Measurements from ENCODE around the gene CCDC15. TPM values are rescaled to one million over a fixed set of nuclear protein-coding genes. Genes with fewer than 3 reads are reported as not detected.
A peak's percentile ranks its signal among the peaks of the same experiment; 100 is the strongest.
"Not testable (repeated sequence)": the region's sequence is repeated elsewhere in the genome, so short reads cannot be mapped to it uniquely, and the experiment has no call there.

The CCDC15 gene
- total RNA-seq, 1 experiment from 2014 or later, result 4.0 TPM

- H3K4me3 ChIP-seq (ENCODE audit: low read depth, low read length), result no peak overlapping the region
- ChIA-PET CTCF (interaction anchor here (0.6 to 4.3 kb wide), 2 partner anchors 36 to 53 kb away, joined by 3 to 117 read pairs; no protein-coding TSS in a partner anchor), POLR2A (no interaction called here)
- intact Hi-C loops (cut with micrococcal nuclease; ENCODE audit: unreplicated experiment), result no loop called here
- H3K9me3 ChIP-seq, result no peaks in the 10 kb centered on the region
- TF ChIP-seq CTCF (IDR thresholded peaks at IDR 0.05; ENCODE audit: insufficient read depth in 1 of 2, low read depth in 1 of 2, low read length in 1 of 2, severe bottlenecking in 1 of 2, unreplicated experiment in 1 of 2), result no peak
- H3K27ac Mint-ChIP-seq (ENCODE audit: unreplicated experiment), result no peak overlapping the region
- peaks cover 11% of the 10 kb centered on the region for H3K4me1 Mint-ChIP-seq (ENCODE audit: low read depth, unreplicated experiment)
- no peaks in the 10 kb centered on the region for H3K27me3 Mint-ChIP-seq (ENCODE audit: insufficient read depth, unreplicated experiment)
- DNase-seq, result no peak
- no peak overlapping the region for H3K4me3 Mint-ChIP-seq (ENCODE audit: unreplicated experiment)
- H3K27me3 ChIP-seq (replicated peaks; ENCODE audit: control insufficient read depth, insufficient read depth, low read length), result no peaks in the 10 kb centered on the region
- H3K36me3 ChIP-seq (ENCODE audit: control insufficient read depth, insufficient read depth, low read length), result no peaks in the 10 kb centered on the region; the same call in 1 of the 2 replicates
- H3K9me3 Mint-ChIP-seq (ENCODE audit: unreplicated experiment), result no peaks in the 10 kb centered on the region
- peaks cover 12% of the 10 kb centered on the region for H3K4me1 ChIP-seq
- H3K36me3 Mint-ChIP-seq (ENCODE audit: insufficient read depth, unreplicated experiment), result no peaks in the 10 kb centered on the region
- BruUV-seq (replicated peaks), result no TSS peak
These were observed 134.8 kb downstream of the CCDC15 start for GRCh38 chr11:125088576-125089455.

- H3K4me3 ChIP-seq (ENCODE audit: low read depth, low read length); intact Hi-C loops (cut with micrococcal nuclease; ENCODE audit: unreplicated experiment); H3K27ac Mint-ChIP-seq (ENCODE audit: unreplicated experiment); H3K4me3 Mint-ChIP-seq (ENCODE audit: unreplicated experiment); H3K9me3 ChIP-seq; H3K36me3 Mint-ChIP-seq (ENCODE audit: insufficient read depth, unreplicated experiment); H3K27me3 Mint-ChIP-seq (ENCODE audit: insufficient read depth, unreplicated experiment); H3K27me3 ChIP-seq (replicated peaks; ENCODE audit: control insufficient read depth, insufficient read depth, low read length); POLR2A ChIA-PET; DNase-seq; BruUV-seq (replicated peaks); H3K9me3 Mint-ChIP-seq (ENCODE audit: unreplicated experiment); H3K36me3 ChIP-seq (ENCODE audit: control insufficient read depth, insufficient read depth, low read length): not testable (repeated sequence)
- CTCF ChIA-PET, result interaction anchor here (2.2 to 4.3 kb wide), 3 partner anchors 15 to 257 kb away, joined by 10 to 117 read pairs (median 31); no protein-coding TSS in a partner anchor
- H3K4me1 ChIP-seq, result peaks cover 12% of the 10 kb centered on the region
- H3K4me1 Mint-ChIP-seq (ENCODE audit: low read depth, unreplicated experiment), result peaks cover 14% of the 10 kb centered on the region
These were observed 135.5 kb downstream of the CCDC15 start for GRCh38 chr11:125089481-125089880.

DNA sequence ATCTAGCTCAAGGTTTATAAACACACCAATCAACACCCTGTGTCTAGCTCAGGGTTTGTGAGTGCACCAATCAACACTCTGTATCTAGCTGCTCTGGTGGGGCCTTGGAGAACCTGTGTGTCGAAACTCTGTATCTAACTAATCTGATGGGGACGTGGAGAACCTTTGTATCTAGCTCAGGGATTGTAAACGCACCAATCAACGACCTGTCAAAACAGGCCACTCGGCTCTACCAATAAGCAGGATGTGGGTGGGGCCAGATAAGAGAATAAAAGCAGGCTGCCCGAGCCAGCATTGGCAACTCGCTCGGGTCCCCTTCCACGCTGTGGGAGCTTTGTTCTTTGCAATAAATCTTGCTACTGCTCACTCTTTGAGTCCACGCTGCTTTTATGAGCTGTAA lies 136.1 kb downstream of the CCDC15 start:
- H3K9me3 Mint-ChIP-seq (ENCODE audit: unreplicated experiment); DNase-seq; H3K36me3 ChIP-seq (ENCODE audit: control insufficient read depth, insufficient read depth, low read length); H3K27me3 ChIP-seq (replicated peaks; ENCODE audit: control insufficient read depth, insufficient read depth, low read length); H3K27ac Mint-ChIP-seq (ENCODE audit: unreplicated experiment); BruUV-seq (replicated peaks); H3K4me3 Mint-ChIP-seq (ENCODE audit: unreplicated experiment); H3K36me3 Mint-ChIP-seq (ENCODE audit: insufficient read depth, unreplicated experiment); H3K9me3 ChIP-seq; H3K27me3 Mint-ChIP-seq (ENCODE audit: insufficient read depth, unreplicated experiment); POLR2A ChIA-PET; H3K4me3 ChIP-seq (ENCODE audit: low read depth, low read length): not testable (repeated sequence)
- H3K4me1 Mint-ChIP-seq (ENCODE audit: low read depth, unreplicated experiment), result peaks cover 18% of the 10 kb centered on the region
- peaks cover 19% of the 10 kb centered on the region for H3K4me1 ChIP-seq
- CTCF ChIA-PET, result interaction anchor here (1.2 to 4.3 kb wide), 10 partner anchors 8 to 340 kb away, joined by 3 to 117 read pairs (median 9); no protein-coding TSS in a partner anchor
- intact Hi-C loops (cut with micrococcal nuclease; ENCODE audit: unreplicated experiment), result loop anchor here (2.0 kb wide), 1 partner anchor 75 kb away; the partner anchor contains the start of gene PKNOX2

DNA sequence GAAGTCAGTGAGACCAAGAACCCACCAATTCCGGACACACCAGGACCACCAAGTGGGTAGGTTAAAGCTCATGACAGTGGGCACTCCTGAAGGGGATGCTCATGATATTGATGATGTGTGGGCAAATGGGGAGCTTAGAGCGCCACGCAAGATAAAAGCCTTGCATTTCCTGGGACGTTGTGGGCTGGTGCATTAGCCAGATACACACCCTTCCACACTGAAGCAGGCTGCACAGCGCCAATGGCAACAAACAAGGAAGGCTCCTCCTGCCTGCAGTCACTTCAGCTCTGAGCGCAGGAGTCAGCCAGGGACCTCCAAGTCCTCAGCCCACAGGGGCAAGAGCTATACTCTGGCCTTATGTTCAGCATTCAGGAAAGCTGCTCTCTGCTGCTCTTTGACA lies 136.8 kb downstream of the CCDC15 start:
- BruUV-seq (replicated peaks), result TSS peak; percentile 72
- no peaks in the 10 kb centered on the region; the same call in 1 of the 2 replicates for H3K36me3 ChIP-seq (ENCODE audit: control insufficient read depth, insufficient read depth, low read length)
- TF ChIP-seq CTCF (IDR thresholded peaks at IDR 0.05; ENCODE audit: insufficient read depth in 1 of 2, low read depth in 1 of 2, low read length in 1 of 2, severe bottlenecking in 1 of 2, unreplicated experiment in 1 of 2), result no peak
- ChIA-PET CTCF (interaction anchor here (0.7 to 4.3 kb wide), 34 partner anchors 9 to 343 kb away, joined by 3 to 117 read pairs (median 4); partner anchors contain the start of genes CCDC15, PKNOX2, SLC37A2 and TMEM218), POLR2A (interaction anchor here (1.6 kb wide), 1 partner anchor 20 kb away, joined by 11 read pairs; the partner anchor contains the start of gene TMEM218)
- H3K27me3 ChIP-seq (replicated peaks; ENCODE audit: control insufficient read depth, insufficient read depth, low read length), result no peaks in the 10 kb centered on the region
- intact Hi-C loops (cut with micrococcal nuclease; ENCODE audit: unreplicated experiment), result loop anchor here (1.0 to 2.0 kb wide), 9 partner anchors 33 to 783 kb away; partner anchors contain the start of gene PKNOX2
- H3K4me1 ChIP-seq, result peaks cover 25% of the 10 kb centered on the region
- Mint-ChIP-seq H3K4me1 (ENCODE audit: low read depth, unreplicated experiment) (peaks cover 25% of the 10 kb centered on the region), H3K27me3 (ENCODE audit: insufficient read depth, unreplicated experiment) (no peaks in the 10 kb centered on the region), H3K4me3 (ENCODE audit: unreplicated experiment) (no peak overlapping the region), H3K27ac (ENCODE audit: unreplicated experiment) (peak overlapping the region; percentile 48), H3K9me3 (ENCODE audit: unreplicated experiment) (no peaks in the 10 kb centered on the region), H3K36me3 (ENCODE audit: insufficient read depth, unreplicated experiment) (no peaks in the 10 kb centered on the region)
- H3K9me3 ChIP-seq, result no peaks in the 10 kb centered on the region
- no peak overlapping the region for H3K4me3 ChIP-seq (ENCODE audit: low read depth, low read length)
- no peak for DNase-seq

Data from Caco-2 (cell line).